NCI-H526 (cell line): Measurements from ENCODE around the gene PPP3CA.

ENCODE experiments used
- DNase-seq, 2 experiments: peaks; one replicate each; lab custom pipeline; 2025; lab: John Stamatoyannopoulos, UW

Gene PPP3CA

GRCh38 chr4:101175896-101176676 lies 171.2 kb downstream of the PPP3CA start:
- DNase-seq, result no peak

GRCh38 chr4:101174679-101175345 lies 172.5 kb downstream of the PPP3CA start:
- no peak for DNase-seq

GRCh38 chr4:101172369-101172768 lies 175.0 kb downstream of the PPP3CA start:
- no peak for DNase-seq

- DNase-seq, result no peak
Measured at GRCh38 chr4:101171747-101172146, 175.6 kb downstream of the PPP3CA start.

GRCh38 chr4:101169044-101170014 lies 178.0 kb downstream of the PPP3CA start:
- peak; percentile 40 to 77 for DNase-seq

- DNase-seq, result no peak
Measured at GRCh38 chr4:101163936-101164335, 183.4 kb downstream of the PPP3CA start.

GRCh38 chr4:101162990-101163380 lies 184.3 kb downstream of the PPP3CA start:
- DNase-seq, result no peak

- no peak for DNase-seq
Measured at GRCh38 chr4:101160792-101161592, 186.3 kb downstream of the PPP3CA start.

- no peak for DNase-seq
Measured at GRCh38 chr4:101158507-101158906, 188.8 kb downstream of the PPP3CA start.

- DNase-seq, result peak; percentile 6 to 48
Measured at GRCh38 chr4:101158134-101158482, 189.2 kb downstream of the PPP3CA start.

GRCh38 chr4:101157415-101158133 lies 189.8 kb downstream of the PPP3CA start:
- no peak for DNase-seq

GRCh38 chr4:101156619-101157310 lies 190.6 kb downstream of the PPP3CA start:
- no peak for DNase-seq

GRCh38 chr4:101155945-101156344 lies 191.4 kb downstream of the PPP3CA start:
- no peak for DNase-seq

- DNase-seq, result no peak
Measured at GRCh38 chr4:101155368-101155767, 192.0 kb downstream of the PPP3CA start.

GRCh38 chr4:101153653-101154052 lies 193.7 kb downstream of the PPP3CA start:
- no peak for DNase-seq

- DNase-seq, result no peak
Measured at GRCh38 chr4:101152521-101152920, 194.8 kb downstream of the PPP3CA start.

- no peak for DNase-seq
Measured at GRCh38 chr4:101148551-101148950, 198.8 kb downstream of the PPP3CA start.

GRCh38 chr4:101147283-101147682 lies 200.0 kb downstream of the PPP3CA start:
- no peak for DNase-seq

GRCh38 chr4:101145021-101145420 lies 202.3 kb downstream of the PPP3CA start:
- no peak for DNase-seq

- DNase-seq, result no peak
Measured at GRCh38 chr4:101142259-101142658, 205.1 kb downstream of the PPP3CA start.
